ENCODE measurements around the gene DLEC1.

Gene DLEC1, protein sequence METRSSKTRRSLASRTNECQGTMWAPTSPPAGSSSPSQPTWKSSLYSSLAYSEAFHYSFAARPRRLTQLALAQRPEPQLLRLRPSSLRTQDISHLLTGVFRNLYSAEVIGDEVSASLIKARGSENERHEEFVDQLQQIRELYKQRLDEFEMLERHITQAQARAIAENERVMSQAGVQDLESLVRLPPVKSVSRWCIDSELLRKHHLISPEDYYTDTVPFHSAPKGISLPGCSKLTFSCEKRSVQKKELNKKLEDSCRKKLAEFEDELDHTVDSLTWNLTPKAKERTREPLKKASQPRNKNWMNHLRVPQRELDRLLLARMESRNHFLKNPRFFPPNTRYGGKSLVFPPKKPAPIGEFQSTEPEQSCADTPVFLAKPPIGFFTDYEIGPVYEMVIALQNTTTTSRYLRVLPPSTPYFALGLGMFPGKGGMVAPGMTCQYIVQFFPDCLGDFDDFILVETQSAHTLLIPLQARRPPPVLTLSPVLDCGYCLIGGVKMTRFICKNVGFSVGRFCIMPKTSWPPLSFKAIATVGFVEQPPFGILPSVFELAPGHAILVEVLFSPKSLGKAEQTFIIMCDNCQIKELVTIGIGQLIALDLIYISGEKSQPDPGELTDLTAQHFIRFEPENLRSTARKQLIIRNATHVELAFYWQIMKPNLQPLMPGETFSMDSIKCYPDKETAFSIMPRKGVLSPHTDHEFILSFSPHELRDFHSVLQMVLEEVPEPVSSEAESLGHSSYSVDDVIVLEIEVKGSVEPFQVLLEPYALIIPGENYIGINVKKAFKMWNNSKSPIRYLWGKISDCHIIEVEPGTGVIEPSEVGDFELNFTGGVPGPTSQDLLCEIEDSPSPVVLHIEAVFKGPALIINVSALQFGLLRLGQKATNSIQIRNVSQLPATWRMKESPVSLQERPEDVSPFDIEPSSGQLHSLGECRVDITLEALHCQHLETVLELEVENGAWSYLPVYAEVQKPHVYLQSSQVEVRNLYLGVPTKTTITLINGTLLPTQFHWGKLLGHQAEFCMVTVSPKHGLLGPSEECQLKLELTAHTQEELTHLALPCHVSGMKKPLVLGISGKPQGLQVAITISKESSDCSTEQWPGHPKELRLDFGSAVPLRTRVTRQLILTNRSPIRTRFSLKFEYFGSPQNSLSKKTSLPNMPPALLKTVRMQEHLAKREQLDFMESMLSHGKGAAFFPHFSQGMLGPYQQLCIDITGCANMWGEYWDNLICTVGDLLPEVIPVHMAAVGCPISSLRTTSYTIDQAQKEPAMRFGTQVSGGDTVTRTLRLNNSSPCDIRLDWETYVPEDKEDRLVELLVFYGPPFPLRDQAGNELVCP (N-terminal part only)

DNA sequence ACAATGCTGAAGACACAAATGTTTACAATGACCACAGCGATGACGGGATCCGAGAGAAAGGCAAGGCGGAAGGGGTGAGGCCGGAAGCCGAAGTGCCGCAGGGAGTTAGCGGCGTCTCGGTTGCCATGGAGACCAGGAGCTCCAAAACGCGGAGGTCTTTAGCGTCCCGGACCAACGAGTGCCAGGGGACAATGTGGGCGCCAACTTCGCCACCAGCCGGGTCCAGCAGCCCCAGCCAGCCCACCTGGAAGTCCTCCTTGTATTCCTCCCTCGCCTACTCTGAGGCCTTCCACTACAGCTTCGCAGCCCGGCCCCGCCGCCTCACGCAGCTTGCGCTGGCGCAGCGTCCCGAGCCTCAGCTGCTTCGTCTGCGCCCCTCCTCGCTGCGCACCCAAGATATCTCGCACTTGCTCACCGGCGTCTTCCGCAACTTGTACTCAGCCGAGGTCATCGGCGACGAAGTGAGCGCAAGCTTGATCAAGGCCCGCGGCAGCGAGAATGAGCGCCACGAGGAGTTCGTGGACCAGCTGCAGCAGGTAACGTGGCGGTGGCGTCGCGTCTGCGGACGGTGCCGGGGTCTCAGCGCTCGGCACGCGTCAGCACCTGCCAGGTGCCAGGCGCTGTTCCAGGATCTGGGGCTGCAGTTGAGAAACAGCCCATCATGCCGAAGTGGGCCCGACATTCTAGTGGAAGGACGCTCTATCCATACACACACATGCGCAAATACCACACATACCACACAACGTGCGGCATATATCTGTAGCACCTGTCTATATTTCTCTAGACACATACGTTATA, at the start of gene DLEC1:
DLEC1 (plus strand) TSS at position 108 of the 798 bp plus-strand sequence; CDS start at position 126, 18 bp downstream.
- DNase-seq (ENCODE audit: low read depth) = peak; percentile 72

DNA sequence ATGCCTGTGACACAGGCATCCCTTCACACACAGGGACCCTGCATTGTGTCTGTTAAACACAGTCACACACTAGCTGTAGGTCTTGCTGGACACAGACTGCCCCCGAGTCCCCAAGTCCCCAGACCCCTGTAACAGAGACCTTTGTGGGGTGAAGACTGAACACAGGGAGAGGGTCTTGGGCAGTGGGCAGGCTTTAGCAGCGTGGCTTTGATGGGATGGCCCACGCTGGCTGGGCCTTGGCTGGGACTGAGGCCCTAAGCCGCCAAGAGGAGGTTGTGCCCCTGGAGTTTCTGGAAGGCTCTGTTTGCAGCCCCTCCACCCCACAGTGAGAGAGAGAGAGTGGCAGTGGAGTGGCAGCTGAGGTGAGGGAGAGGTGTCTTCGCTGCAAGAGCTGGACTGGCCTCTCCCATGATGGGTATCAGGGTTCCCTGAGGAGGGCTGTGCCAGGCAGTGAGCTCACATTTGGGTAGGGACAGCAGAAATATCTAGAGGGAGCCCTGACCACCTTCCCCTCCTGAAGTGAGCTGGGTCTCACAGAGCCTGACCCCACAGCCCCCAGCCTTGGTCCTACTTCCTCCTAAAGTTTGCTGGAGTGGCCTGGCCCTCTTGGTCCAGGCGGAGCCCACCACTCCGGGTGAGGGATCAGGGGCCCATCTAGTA, 49.1 kb upstream of the DLEC1 start:
- DNase-seq (ENCODE audit: low read depth) = no peak

DNA sequence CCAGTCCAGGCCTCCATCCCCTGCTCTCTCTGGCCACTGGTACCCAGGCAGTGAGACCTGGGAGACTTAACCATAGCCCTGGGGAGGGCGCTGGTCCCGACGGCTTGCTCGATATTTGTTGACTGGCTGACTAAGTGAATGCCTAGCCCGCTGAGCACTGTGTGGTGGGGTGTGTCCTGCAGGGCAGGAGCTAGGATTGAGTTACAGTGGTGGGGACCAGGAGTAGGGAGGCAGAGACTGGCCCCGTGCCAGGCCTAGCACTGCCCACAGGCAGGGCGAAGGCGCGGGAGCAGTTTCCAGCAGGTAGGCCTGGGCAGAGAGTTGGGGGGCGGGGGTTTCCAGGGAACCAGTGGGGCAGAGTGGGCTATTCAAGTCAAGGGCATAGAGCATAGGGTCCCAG, 48.5 kb upstream of the DLEC1 start, which contains the start of gene VILL:
VILL (plus strand) TSS at position 260 of the 400 bp plus-strand sequence. CDS start 2,887 bp downstream, outside the sequence.
- no peak for DNase-seq (ENCODE audit: low read depth)

DNA sequence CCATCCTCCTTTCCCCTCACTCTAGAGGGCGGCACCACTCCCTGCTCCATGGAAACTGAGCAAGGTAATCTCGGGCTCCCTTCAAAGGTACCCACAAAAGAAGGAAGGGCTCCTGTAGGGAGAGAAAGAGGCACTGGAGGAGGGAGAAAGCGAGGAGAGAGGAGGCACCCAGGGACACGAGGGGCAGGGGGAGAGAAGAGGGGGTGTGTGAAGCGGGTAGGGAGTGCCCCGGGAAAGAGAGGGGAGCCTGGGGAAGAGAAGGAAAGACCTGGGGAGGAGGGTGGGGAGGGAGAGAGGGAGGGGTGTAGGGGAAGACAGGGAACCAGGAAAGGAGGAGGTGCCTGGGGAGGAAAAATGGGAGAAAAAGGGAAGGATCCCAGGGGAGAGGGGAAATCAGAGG, 47.9 kb upstream of the DLEC1 start:
- no peak for DNase-seq (ENCODE audit: low read depth)

DNA sequence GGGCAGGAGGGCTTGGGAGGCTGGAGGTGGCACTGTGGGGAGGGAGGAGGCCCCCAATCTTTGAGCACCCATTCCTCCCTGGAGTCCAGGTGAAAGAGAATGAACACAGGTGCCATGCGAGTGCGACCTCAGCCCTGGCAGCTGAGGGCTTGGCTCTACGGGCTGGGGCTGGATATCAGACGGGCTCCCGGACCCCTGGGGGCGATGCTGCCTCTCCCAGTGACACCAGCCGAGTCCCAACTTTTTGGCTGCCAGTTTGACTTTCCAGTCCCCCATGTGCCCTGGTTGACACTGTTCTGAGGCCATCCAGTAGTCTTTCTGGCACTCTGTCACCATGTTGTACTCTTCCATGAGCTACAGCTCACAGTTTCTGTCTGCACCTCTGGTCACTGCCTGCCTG, 47.2 kb upstream of the DLEC1 start:
- DNase-seq (ENCODE audit: low read depth) = no peak

DNA sequence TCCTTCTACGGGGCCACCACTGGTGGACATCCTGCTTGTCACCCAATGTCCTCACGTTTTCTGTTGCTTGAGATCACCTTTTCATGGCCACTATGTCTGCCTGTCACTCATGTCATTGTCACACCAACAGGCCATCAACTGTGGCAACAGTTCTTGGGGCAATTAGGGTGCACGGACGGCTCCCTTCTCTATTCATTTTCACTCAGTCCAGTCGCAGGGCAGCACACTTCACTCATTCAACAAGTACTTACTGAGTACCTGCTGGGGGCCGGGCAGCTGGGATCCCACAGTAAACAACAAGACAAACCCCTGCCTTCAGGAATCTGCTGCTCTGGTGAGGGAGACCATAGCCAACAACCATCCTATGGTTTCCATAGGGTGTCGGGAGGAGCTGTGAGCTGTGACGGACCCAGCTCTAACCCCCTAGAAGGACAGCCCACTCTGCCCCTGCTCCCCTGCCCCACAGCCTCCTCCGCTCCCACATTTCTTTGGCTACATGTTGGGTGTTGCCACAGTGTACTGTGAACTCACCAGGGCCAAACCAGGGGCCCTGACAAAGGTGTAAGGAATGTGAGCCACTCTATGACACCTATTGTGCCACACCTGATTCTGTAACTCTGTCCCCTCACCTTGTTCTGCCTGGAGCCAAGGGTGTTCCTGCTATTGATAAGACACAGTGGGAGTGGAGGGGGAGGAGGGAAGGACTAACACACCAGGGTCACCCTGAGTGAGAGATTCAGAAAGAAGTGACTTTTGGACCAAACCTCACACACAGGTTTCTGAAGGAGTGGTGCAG, 46.5 kb upstream of the DLEC1 start:
- no peak for DNase-seq (ENCODE audit: low read depth)

DNA sequence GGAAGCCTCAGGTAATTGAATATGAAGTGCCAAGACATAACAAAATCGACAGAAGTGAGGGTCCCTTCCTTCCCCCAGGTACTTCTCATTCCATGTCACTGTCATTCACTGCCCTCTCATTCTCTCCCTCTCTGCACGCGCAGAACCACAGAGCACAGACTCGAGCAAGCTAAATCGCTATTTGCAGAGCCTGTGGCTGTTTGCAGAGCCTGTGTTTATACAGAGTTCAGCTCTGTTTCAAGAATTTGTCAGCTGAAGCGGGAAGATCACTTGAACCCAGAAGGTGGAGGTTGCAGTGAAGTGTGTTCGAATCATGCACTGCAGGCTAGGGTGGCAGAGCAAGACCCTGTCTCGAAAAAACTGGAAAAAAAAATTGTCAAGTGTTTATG, 45.9 kb upstream of the DLEC1 start:
- no peak for DNase-seq (ENCODE audit: low read depth)

DNA sequence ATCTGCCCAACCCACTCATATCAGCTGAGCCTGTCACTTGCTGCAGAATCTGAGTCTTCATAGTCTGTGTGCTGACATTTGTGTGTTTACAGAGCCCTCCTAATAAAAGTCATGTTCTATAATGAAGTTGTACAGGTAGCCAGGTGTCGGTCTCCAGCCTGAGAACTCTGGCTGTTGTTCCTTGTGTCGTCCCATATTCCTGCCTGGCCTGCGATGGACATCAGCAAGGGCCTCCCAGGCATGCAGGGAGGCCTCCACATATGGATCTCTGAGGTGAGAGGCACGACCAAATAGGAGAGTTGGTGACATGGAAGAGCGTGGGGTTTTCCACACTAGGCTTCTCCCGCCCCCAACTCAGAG, 45.6 kb upstream of the DLEC1 start:
- no peak for DNase-seq (ENCODE audit: low read depth)

DNA sequence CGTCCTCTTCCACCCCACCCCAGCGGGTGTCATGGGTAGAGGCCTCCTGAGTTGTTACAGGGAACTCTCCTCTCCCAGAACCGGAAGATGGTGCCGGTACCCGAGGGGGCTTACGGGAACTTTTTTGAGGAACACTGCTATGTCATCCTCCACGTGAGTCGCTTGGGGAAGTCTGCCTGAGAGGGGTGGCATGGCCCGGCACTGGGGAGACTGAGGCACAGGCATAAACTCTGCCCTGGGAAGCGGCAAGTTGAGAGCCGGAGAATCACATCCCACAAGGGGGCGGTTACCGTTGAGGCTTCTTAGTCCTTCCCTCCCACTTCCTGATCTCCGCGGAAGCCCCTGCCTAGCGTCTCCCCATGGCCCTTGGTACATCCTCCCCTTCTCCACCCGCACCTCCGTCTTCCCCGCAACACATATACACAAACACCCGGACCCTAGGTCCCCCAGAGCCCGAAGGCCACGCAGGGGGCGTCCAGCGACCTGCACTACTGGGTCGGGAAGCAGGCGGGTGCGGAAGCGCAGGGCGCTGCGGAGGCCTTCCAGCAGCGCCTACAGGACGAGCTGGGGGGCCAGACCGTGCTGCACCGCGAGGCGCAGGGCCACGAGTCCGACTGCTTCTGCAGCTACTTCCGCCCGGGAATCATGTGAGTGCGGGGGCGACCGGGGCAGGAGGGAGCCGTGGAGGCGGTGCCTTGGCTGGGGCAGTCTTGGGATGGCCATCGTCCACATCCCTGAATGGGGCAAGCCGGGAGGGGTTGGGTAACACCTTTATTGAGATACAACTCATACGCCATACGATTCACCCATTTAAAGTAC, 45.0 kb upstream of the DLEC1 start:
- peak; percentile 81 for DNase-seq (ENCODE audit: low read depth)

DNA sequence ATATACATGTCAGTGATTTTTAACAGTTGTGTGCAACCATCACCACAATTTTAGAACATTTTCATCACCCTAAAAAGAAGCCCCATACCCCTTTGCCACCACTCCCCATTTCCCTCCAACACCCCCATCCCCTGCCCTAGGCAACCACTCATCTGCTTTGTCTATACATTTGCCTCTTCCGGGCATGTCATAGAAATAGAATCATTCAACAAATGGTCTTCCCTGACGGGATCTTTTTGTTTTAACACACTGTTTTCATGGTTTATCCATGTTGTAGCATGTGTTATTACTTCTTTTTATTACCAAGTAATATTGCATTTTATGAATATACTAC, 44.4 kb upstream of the DLEC1 start:
- no peak for DNase-seq (ENCODE audit: low read depth)

DNA sequence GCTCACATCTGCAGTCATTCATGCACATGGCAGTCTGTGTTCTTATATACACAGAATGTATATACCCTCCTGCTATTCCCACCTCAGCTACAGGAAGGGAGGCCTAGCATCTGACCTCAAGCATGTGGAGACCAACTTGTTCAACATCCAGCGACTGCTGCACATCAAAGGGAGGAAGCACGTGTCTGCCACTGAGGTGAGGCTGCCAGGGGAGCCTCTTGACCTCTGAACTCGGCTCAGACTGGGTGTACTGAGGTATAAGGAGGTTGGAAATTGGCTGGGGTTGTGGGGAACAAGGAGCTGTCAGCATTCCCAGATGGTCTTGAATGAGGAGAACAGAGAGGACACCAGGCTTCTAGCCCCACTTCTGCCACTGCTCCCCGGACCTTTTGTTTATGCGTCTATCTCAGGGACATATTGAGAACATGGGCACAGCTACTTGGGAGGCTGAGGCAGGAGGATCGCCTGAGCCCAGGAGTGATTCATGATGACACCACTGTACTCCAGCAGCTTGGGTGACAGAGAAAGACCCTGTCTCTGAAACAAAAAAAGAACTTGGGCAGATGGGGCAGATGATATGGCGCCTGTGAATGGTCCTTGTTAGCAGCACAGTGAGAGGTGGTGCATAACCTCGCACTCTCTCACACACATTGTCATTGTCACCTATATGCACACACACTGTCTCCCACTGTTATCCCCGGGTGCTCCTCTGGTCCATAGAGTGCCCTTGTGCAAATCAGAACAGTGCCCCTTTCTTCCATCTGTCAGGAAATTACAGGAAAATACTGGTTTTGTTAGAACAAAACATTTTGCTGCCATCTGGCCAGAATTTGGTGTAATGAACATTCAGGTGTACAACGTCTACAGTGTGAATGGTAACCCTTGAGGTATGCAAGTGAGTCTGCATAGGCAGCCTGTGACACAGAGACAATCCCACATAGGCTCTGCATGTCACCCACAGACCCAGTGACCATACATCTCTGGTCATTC, 43.1 kb upstream of the DLEC1 start:
- no peak for DNase-seq (ENCODE audit: low read depth)

DNA sequence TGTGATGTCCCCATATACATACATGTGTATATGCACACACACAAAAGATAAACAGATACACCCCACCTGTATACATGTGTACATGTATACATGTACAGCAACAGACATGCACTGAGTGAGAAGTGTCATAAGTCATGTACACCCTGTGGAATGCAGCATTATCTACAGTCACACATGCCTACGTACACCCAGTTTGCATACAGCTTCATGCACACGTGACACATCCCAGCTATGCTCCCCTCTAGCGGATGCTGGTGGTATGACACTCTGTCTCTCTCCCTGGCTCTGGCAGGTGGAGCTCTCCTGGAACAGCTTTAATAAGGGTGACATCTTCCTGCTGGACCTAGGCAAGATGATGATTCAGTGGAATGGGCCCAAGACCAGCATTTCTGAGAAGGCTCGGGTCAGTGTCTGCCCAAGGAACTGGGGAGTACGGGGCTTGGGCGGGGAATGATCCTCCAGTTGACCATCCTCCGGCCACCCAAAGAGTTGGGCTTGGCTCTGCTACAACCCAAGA, 42.2 kb upstream of the DLEC1 start:
- peak; percentile 78 for DNase-seq (ENCODE audit: low read depth)

DNA sequence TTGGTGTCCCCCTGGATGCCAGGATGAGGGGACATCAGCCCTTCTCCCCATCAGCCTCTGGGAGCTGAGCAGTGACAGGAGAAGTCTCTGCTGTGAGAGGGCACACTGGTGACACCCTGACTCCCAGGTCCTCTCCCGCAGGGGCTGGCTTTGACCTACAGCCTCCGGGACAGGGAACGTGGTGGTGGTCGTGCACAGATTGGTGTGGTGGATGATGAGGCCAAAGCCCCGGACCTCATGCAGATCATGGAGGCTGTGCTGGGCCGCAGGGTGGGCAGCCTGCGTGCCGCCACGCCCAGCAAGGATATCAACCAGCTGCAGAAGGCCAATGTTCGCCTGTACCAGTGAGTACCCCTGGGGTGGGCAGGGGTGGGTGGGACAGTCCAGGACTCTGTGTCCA, 41.7 kb upstream of the DLEC1 start:
- DNase-seq (ENCODE audit: low read depth) = no peak

DNA sequence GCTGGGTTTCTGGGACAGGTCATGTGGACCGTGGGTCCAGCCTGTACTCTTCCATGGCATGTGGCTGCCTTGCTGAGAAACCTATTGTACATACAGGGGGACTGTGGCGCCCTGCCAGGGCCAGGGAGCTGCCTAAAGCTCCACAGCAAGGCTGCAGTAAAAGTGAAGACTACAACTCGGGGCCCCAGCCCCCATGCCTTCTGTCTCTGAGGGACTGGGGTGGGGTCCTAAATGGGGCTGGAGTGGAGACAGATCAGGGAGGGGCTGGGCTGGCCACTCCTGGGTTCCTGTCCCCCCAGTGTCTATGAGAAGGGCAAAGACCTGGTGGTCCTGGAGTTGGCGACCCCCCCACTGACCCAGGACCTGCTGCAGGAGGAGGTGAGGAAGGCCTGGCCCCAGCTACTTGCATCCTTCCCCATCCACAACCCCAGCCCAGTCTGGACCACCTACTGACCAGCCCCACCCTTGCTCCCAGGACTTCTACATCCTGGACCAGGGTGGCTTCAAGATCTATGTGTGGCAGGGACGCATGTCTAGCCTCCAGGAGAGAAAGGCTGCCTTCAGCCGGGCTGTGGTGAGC, 41.1 kb upstream of the DLEC1 start:
- DNase-seq (ENCODE audit: low read depth) = no peak

DNA sequence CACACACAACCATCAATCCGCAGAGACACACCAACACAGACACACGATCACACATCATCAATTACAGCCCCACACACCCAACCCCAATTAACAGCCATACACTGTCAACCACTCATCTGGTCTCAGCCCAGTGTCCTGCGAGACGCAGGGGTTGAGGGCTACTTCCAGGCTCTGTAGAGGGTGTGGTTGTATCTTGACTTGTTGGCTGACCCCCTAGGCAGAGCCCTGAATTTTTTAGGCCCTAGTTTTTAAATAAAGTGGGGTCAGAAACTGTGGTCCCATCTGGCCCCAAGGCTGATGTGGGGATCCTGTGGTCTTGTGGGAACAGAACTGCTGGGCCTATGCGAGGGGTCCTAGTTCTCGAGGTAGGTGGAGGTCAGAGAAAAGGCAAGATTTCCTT, 39.2 kb upstream of the DLEC1 start:
- DNase-seq (ENCODE audit: low read depth) = no peak

DNA sequence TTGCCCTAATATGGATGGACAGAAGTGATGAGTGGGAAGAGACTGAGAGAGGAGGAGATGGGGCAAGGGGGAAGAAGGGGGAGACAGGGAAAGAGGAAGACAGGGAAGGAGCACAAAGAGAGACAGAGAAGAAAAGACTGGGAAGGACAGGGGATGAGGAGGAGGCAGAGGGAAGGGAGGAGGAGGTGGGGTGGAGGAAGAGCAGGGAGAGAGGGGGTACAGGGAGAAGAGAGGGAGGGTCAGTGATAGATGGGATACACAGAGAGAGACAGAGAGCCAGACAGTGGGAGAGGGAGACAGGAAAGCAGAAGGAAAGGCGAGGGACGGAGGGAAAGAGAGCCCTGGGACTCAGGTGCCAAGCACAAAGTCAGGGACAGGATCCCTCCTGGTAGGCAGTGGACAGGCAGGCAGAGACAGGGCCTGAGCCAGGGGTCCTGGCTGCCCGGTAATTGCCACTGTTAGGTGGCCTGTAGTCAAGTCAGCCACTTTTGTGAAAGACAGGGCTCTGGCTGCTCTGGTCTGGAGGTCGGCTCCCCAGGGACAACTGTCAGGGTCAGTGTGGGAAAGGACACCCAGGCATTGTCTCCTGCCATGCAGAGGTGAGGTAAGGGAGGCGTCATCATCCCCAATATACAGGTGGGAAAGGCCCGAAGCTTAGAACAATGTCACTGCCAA, 38.6 kb upstream of the DLEC1 start:
- DNase-seq (ENCODE audit: low read depth) = no peak

DNA sequence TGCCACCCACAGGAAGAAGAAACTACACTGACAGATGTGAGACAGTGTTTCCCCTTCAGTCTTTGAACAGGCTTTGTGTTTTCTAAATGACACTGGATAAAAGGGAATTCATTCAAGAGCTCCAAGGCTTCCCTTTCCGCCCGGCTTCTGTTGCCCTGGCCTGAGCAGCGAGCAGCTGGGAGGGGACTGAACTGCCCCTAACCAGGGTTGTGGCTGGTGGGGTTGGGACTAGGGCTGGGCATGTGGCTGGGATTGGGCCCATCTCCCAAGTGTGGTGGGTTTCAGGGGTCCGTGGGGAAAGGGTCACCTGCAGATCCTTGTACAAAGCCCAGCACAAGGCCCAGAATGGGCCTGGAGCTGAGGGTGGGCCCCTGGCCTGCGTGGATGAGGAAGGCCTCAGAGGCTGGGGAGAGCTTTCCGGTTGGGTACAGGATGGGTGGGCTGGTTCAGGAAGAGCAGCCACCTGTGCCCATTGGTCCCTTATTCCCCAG, 38.0 kb upstream of the DLEC1 start:
- no peak for DNase-seq (ENCODE audit: low read depth)

Data from EH (cell line).